K562 (cell line): Measurements from ENCODE around the gene STYX. TPM values are rescaled to one million over a fixed set of nuclear protein-coding genes. Genes with fewer than 3 reads are reported as not detected.
A peak's percentile ranks its signal among the peaks of the same experiment; 100 is the strongest.

ENCODE experiments used
- ATF7 ChIP-seq: fragments of 450-650 bp; IDR thresholded peaks from 2 replicates; pipeline ENCODE4 v1.7.1; 2014; ENCODE audit warnings: mild to moderate bottlenecking, moderate library complexity
- CHD1 ChIP-seq: fragments of 200-600 bp; sonication (generic); IDR thresholded peaks from one replicate; pipeline ENCODE4 v1.6.1; 2012; ENCODE audit warnings: mild to moderate bottlenecking, moderate library complexity, low read length, inconsistent platforms
- CREB3 ChIP-seq: fragments of 450-650 bp; conservative IDR thresholded peaks from 2 replicates; pipeline ENCODE4 v1.6.1; 2016; ENCODE audit warnings: missing genetic modification characterization, low read depth, mild to moderate bottlenecking, missing compliant biosample characterization, moderate library complexity
- GATAD2B ChIP-seq: fragments of 450-650 bp; IDR thresholded peaks from 2 replicates; pipeline ENCODE4 v1.6.1; 2017; ENCODE audit warnings: mild to moderate bottlenecking, borderline replicate concordance
- GMEB1 ChIP-seq: fragments of 250-450 bp; sonication (Bioruptor Pico); IDR thresholded peaks from 2 replicates; pipeline ENCODE4 v1.4.0; 2020; ENCODE audit warnings: mild to moderate bottlenecking
- HMGN3 ChIP-seq: IDR thresholded peaks from 2 replicates; pipeline ENCODE4 v1.6.1; 2011; ENCODE audit warnings: borderline replicate concordance, low read depth, mild to moderate bottlenecking, mixed read lengths, low read length; ENCODE audit not compliant: insufficient read length; ENCODE audit errors: extremely low read depth
- HNRNPLL ChIP-seq: fragments of 200-400 bp; formaldehyde crosslinking; IDR thresholded peaks from 2 replicates; pipeline ENCODE4 v1.6.1; 2017; ENCODE audit warnings: low read length, low read depth, mild to moderate bottlenecking; ENCODE audit not compliant: poor library complexity, severe bottlenecking
- ILF3 ChIP-seq: fragments of 450-650 bp; IDR thresholded peaks from 2 replicates; pipeline ENCODE4 v1.6.1; 2018; ENCODE audit warnings: antibody characterized with exemption, mild to moderate bottlenecking, moderate library complexity, borderline replicate concordance
- NKRF ChIP-seq: fragments of 450-650 bp; IDR thresholded peaks from 2 replicates; pipeline ENCODE4 v1.6.1; 2016; ENCODE audit warnings: borderline replicate concordance
- RB1 ChIP-seq: fragments of 450-650 bp; IDR thresholded peaks from 2 replicates; pipeline ENCODE4 v1.6.1; 2017; ENCODE audit warnings: low read depth, mild to moderate bottlenecking
- RBFOX2 ChIP-seq: fragments of 200-400 bp; formaldehyde crosslinking; IDR thresholded peaks from 2 replicates; pipeline ENCODE4 v1.6.1; 2017; ENCODE audit warnings: low read depth, mild to moderate bottlenecking, low read length, moderate library complexity
- RBM39 ChIP-seq: fragments of 200-400 bp; formaldehyde crosslinking; optimal IDR thresholded peaks from 2 replicates; pipeline ENCODE3; 2018; ENCODE audit warnings: low read depth, low read length
- SP1 ChIP-seq: sonication (generic); formaldehyde crosslinking; IDR thresholded peaks from 2 replicates; pipeline ENCODE4 v1.8.1; 2022; ENCODE audit warnings: mild to moderate bottlenecking, missing genetic modification reagents
- THAP12 ChIP-seq: fragments of 250-450 bp; sonication (Bioruptor Pico); IDR thresholded peaks from 2 replicates; pipeline ENCODE4 v1.9.0; 2021; ENCODE audit warnings: mild to moderate bottlenecking, inconsistent platforms
- TSHZ1 ChIP-seq: fragments of 250-450 bp; sonication (Bioruptor Pico); IDR thresholded peaks from 2 replicates; pipeline ENCODE4 v1.4.0; 2020; ENCODE audit warnings: mild to moderate bottlenecking, moderate library complexity
- ZNF121 ChIP-seq: sonication (generic); formaldehyde crosslinking; conservative IDR thresholded peaks from 2 replicates; pipeline ENCODE4 v1.8.0; 2022; ENCODE audit warnings: missing genetic modification reagents
- polyA plus RNA-seq, 8 experiments: library from polyadenylated mRNA; depleted of rRNA in 4 of 8; stranded (reverse) in 5 of 8; unstranded in 3 of 8; fragments of >200 nt; fragmentation: Nextera tagmentation in 2 of 8; fragmentation: Illumina TruSeq in 1 of 8; extraction: Ambion mirVana in 2 of 8; extraction: Trizol in 1 of 8; gene quantifications; 2 replicates each; pipeline versions ENCODE4 v1.2.1 to v1.2.3, GENCODE V29; 2011 to 2014; ENCODE audit warnings: inconsistent platforms in 1 of 8, missing spikeins in 1 of 8
- total RNA-seq, 7 experiments: library from RNA; depleted of rRNA in 6 of 7; stranded (reverse); fragments of >200 nt in 6 of 7; fragmentation: Illumina TruSeq in 2 of 7; extraction: Trizol in 2 of 7; gene quantifications; 2 replicates each; pipeline versions ENCODE4 v1.2.1 to v1.2.3, GENCODE V29; 2011 to 2021; ENCODE audit warnings: low replicate concordance in 1 of 7

STYX gene
- total and polyA plus RNA-seq, 9 of the 15 experiments (the other 6 are each of a cell fraction or from before 2014, with no cell fraction given): 5.0 to 15.4 (median 10.6) TPM

GRCh38 chr14:52729925-52730708 is at the start of gene STYX (continued):
- TF ChIP-seq RB1: 0 out of 2 replicates have a peak, but pooled peaks have one; percentile 39
- no peak for TF ChIP-seq CHD1
- TF ChIP-seq NKRF: 0 out of 2 replicates have a peak, but pooled peaks have one; percentile 29
- peak; percentile 78 for TF ChIP-seq HMGN3
- no peak for TF ChIP-seq HNRNPLL
- TF ChIP-seq ATF7: 0 out of 2 replicates have a peak, but pooled peaks have one; percentile 47
- peak; percentile 85 for TF ChIP-seq RBFOX2
- peak; percentile 63; the same call in 1 of the 2 replicates for TF ChIP-seq THAP12 (CRISPR knock-in tag)
- no peak for TF ChIP-seq RBM39
- no peak for TF ChIP-seq GATAD2B
- peak; percentile 78 for TF ChIP-seq SP1
- TF ChIP-seq GMEB1 (CRISPR knock-in tag): peak; percentile 84
- TF ChIP-seq ZNF121 (CRISPR knock-in tag): no peak
- no peak for TF ChIP-seq CREB3 (tag)
- TF ChIP-seq TSHZ1: no peak
- TF ChIP-seq ILF3: no peak
